Suprapubic skin (tissue), 4 donors: Measurements from ENCODE around the gene ZNF121.

Experiments used
- CTCF ChIP-seq, 2 donors: fragments of 200-600 bp in 1 of 2; fragments of 450-650 bp in 1 of 2; sonication (generic) in 1 of 2; IDR thresholded peaks; one replicate each; pipeline ENCODE4 v1.5.1; 2016 to 2019; ENCODE audit warnings: antibody characterized with exemption in 2 of 2, mild to moderate bottlenecking in 1 of 2, moderate library complexity in 1 of 2
- EP300 ChIP-seq: sonication (generic); formaldehyde crosslinking; IDR thresholded peaks from one replicate; pipeline ENCODE4 v1.6.1; 2017; ENCODE audit warnings: antibody characterized with exemption
- POLR2A ChIP-seq, 2 donors: fragments of 450-650 bp; IDR thresholded peaks; one replicate each; pipeline ENCODE4 v1.6.1; 2017; ENCODE audit warnings: antibody characterized with exemption in 2 of 2, mild to moderate bottlenecking in 2 of 2, moderate library complexity in 2 of 2
- POLR2AphosphoS5 ChIP-seq, 3 donors: sonication (generic); formaldehyde crosslinking; IDR thresholded peaks; one replicate each; pipeline ENCODE4 v1.6.1; 2017; ENCODE audit warnings: antibody characterized with exemption in 3 of 3

GRCh38 chr19:9586764-9587163, 2.5 kb upstream of the ZNF121 start:
- TF ChIP-seq POLR2A (IDR thresholded peaks at IDR 0.05), result no peak
- TF ChIP-seq CTCF (IDR thresholded peaks at IDR 0.05), result peak in 1 of 2 donors; percentile 53
- no peak for TF ChIP-seq POLR2AphosphoS5 (IDR thresholded peaks at IDR 0.05)
- TF ChIP-seq EP300, result no peak
